T-helper 2 cell treated with Interferon-gamma antibody and Interleukin-4, amounts not matched to agents 5 μg/mL and 100 μg/mL, for 36 hours (primary cell): ENCODE measurements around the gene CCNL2.
"Not testable (repeated sequence)": the region's sequence is repeated elsewhere in the genome, so short reads cannot be mapped to it uniquely, and the experiment has no call there.

Experiments used
- DNase-seq: peaks from one replicate; pipeline ENCODE4 v3.0.0; 2021; ENCODE audit warnings: low spot score
- H3K27ac Mint-ChIP-seq: one replicate; pipeline ENCODE4 v1.8.0; 2021; ENCODE audit warnings: mild to moderate bottlenecking, mixed read lengths
- H3K27me3 Mint-ChIP-seq: one replicate; pipeline ENCODE4 v1.8.0; 2021; ENCODE audit warnings: low read depth, mixed read lengths
- H3K36me3 Mint-ChIP-seq: one replicate; pipeline ENCODE4 v1.8.0; 2021; ENCODE audit warnings: low read depth, mixed read lengths
- H3K4me1 Mint-ChIP-seq: one replicate; pipeline ENCODE4 v1.8.0; 2021; ENCODE audit warnings: low read depth, mixed read lengths
- H3K4me3 Mint-ChIP-seq: one replicate; pipeline ENCODE4 v1.8.0; 2022; ENCODE audit warnings: mild to moderate bottlenecking, moderate library complexity, mixed read lengths
- H3K9me3 Mint-ChIP-seq: one replicate; pipeline ENCODE4 v1.8.0; 2021; ENCODE audit warnings: mixed read lengths

CCNL2 gene

DNA sequence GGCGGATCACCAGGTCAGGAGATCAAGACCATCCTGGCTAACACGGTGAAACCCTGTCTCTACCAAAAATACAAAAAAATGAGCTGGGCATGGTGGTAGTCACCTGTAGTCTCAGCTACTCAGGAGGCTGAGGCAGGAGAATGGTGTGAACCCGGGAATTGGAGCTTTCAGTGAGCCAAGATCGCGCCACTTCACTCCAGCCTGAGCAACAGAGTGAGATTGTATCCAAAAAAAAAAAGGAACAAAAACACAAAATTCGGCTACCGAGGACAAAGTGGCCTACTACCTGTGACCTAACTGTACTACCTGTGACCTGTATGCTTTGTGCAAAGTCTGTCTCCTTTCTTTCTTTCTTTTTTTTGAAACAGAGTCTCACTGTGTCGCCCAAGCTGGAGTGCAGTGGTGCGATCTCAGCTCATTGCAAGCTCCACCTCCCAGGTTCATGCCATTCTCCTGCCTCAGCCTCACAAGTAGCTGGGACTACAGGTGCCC, 3.8 kb upstream of the CCNL2 start:
- not testable (repeated sequence) for H3K27ac Mint-ChIP-seq, H3K27me3 Mint-ChIP-seq, H3K9me3 Mint-ChIP-seq, DNase-seq, H3K4me3 Mint-ChIP-seq
- Mint-ChIP-seq H3K36me3 (peaks cover 67% of the 10 kb centered on the region), H3K4me1 (peaks cover 28% of the 10 kb centered on the region)

DNA sequence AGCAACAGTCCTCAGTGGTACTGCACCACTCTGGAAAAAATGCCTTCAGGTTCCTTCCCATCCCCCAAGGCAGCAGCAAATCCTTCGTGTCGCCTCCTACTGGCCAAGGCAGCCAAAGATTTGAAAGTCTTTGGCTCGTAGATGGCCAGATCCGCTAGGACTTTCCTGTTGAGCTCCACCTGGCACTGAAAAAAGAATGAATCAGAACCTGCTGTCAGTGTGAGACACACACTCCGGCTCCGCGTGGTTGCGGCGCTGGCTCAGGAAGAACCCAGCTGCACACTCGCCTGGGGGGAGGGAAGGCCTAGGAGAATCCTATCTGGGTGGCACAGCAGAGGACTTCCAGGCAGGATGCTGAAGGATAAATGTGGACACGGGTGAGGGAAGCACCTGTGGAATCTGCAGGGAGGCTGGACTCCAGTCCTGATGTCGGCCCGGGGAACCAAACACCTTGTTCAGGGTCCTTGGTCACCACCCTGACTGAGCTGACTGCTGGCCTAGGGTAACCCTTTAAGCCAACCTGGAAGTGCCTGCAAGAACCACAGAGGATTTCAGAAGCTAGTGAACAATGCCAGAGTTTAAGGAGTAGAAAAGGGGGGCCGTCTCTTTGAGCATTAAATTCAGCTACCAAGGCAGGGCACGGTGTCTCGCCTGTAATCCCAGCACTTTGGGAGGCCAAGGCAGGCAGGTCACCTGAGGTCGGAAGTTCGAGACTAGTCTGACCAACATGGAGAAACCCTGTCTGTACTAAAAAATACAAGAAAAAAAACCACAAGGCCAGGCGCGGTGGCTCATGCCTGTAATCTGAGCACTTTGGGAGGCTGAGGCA, 3.2 kb upstream of the CCNL2 start:
- H3K4me1 Mint-ChIP-seq: peaks cover 30% of the 10 kb centered on the region
- peak; percentile 26 for DNase-seq

DNA sequence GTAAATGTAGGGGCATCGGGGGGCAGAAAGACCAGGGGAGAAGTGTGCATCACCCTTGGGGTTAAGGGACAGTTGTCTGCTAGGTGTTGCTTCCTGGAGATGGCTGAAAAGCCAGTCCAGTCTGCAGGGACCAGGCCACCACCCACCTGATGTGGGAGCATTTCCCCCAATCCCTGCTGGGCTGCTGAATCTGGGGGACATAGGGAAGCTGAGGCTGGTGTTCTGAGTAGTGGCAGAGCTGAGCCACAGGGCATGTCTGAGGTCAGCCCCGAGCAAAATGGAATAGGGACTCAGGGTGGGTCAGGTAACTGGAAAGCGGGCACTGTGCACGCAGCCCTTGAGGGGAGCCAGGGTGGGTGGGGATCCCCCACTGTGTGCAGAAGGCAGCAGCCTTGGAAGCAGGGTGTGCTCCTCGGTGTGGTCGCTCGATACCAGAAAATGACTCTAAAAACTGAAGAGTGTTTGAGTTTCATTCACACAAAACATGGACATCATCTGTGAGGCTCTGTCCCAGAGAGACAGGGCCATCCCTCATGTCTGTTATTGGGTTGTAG, 2.4 kb upstream of the CCNL2 start:
- Mint-ChIP-seq H3K27me3 (no peaks in the 10 kb centered on the region), H3K27ac (no peak overlapping the region), H3K36me3 (peaks cover 74% of the 10 kb centered on the region), H3K4me3 (peak overlapping the region; percentile 91), H3K4me1 (peaks cover 28% of the 10 kb centered on the region), H3K9me3 (no peaks in the 10 kb centered on the region)
- DNase-seq: no peak

More for the DNA sequence above, 3.2 kb upstream of the CCNL2 start:
- peak overlapping the region; percentile 91 for H3K4me3 Mint-ChIP-seq
- peak overlapping the region; percentile 49 for H3K27ac Mint-ChIP-seq
- no peaks in the 10 kb centered on the region for H3K27me3 Mint-ChIP-seq
- peaks cover 74% of the 10 kb centered on the region for H3K36me3 Mint-ChIP-seq
- H3K9me3 Mint-ChIP-seq: no peaks in the 10 kb centered on the region

DNA sequence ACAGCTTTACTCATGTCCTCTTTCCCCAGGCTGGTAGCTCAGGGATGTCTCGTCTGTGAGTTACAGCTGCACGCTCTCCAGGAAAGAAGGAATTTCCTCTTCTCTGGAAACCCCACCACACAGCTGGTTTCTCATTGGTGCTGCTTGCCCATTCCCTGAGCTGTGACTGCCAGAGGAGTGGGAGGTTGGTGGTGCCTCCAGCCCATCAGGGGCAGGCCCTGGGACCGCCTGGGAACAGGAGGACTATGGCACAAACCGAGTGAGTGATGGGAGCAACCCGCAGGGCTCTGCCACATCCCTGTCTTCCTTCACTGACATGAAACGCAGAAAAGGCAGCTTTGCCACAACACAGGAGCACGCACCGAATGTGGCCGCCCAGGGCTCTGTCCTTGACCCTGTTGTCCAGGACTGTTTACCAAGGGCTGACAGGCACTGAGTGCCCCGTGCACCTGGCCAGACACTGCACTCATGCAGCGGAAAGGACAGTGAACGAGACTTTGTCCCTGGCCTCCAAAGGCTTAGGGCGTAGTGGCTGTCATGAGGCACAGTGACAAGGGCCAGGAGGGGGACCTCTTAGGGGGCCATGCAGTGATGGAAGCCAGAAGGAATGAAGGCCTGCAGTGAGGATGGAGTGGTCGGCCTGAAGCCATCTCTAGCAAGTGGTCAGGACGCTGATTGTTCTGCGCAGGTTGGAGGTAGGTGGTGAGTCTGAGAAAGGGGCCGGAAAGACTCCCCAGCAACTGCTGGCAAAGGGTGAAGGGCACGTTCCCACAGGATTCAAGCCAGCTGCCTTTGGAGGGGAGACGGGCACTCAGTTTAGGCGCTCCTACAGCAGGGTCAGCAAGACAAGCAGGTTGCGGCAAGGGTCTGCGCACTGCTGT, 1.7 kb upstream of the CCNL2 start:
- Mint-ChIP-seq H3K4me1 (peaks cover 24% of the 10 kb centered on the region), H3K27ac (peak overlapping the region; percentile 87), H3K27me3 (no peaks in the 10 kb centered on the region), H3K36me3 (peaks cover 68% of the 10 kb centered on the region), H3K9me3 (no peaks in the 10 kb centered on the region), H3K4me3 (peak overlapping the region; percentile 91)
- no peak for DNase-seq

DNA sequence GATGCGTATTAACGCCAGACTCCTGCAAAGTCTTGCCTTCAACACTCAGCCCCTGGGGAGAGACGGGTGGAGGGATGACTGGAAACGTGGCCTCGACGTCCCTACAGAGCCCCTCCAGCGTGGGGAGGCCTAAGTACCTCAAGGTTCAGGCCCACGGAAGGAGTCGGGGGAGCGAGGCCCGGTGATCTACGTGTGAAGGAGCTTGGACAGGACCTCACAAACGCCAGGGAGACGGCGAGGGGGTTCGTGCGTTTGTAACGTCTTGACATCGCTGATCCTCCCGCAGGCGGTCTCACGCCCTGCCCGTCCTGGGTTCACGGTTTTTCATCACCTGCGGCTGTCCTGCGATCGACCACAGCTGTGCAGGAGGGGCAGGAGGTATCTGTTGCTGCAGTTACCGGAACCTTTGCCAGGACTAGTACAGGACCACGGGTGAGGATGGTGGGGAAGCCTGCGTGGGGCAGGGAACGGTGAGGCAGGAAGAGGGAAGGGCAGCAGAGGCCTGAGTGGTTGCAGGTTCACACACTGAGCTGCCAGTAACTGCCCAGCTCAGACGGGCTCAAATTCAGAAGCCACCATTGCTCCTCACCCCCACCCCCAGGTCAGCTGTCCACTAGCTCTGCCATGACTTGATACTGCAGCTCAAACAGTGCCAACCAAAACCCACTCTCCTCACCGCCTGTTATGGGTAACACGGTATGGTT, 889 bp upstream of the CCNL2 start:
- Mint-ChIP-seq H3K4me1 (peaks cover 28% of the 10 kb centered on the region), H3K27ac (peak overlapping the region; percentile 87), H3K27me3 (no peaks in the 10 kb centered on the region), H3K36me3 (peaks cover 66% of the 10 kb centered on the region), H3K9me3 (no peaks in the 10 kb centered on the region), H3K4me3 (peak overlapping the region; percentile 91)
- DNase-seq: no peak

DNA sequence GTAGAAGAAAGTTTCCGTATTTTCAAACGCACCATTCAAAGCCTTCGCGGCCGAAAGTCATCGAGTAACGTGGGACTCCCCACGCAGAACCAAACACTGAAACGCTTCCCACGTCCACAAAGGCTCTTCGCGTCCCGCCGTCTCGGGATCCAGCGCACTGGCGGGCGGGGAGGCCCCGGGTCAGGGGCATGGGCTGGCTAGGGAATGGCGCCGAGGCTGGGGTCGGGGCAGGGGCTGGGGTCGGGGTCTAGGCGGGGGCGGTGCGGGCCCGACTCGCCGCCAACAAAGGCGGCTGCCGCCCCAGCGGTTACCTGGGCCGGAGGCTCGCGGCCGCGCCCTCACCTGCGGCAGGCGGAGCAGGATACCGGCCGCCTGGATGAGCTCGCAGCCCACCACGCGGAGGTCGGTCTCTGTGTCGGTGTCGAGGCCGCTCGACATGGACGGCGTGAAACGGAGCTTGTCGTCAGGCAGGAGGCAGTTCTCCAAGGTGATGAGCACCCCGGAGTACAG, 403 bp downstream of the CCNL2 start:
- Mint-ChIP-seq H3K27me3 (no peaks in the 10 kb centered on the region), H3K4me1 (peaks cover 28% of the 10 kb centered on the region), H3K36me3 (peaks cover 68% of the 10 kb centered on the region), H3K9me3 (no peaks in the 10 kb centered on the region), H3K27ac (peak overlapping the region; percentile 78), H3K4me3 (peak overlapping the region; percentile 94)
- DNase-seq: no peak

DNA sequence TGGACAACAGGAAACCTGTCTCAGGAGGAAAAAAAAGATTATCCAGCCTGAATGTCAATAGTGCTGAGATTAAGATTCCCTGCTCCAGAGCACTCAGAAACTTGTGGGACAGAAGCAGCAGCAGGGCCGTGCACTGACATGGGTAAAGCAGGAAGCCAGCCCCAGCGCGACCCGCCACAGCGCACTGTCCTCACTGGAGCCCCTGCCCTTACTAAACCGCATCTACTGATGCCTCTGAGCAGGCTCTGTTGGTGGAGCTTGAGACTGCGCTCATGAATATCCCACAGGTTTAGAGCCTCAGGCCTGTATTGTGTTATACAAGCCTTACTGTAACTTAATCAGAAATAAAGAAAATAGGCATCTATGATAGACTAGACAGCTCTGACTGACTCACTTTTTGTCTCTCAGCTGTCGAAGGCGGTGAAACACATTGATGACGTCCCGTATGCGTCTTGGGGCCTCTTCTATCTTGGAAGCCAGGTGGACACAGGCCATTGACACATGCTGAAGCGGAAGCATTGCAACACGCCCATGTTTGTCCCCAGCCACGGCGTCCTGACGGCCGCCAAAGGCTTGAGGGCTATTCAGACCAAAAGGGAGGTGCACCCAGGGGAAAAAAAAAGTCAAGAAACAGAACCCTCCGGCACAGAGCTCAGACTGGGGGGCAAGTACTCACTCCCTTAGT, 1.2 kb downstream of the CCNL2 start:
- DNase-seq: no peak
- Mint-ChIP-seq H3K36me3 (peaks cover 69% of the 10 kb centered on the region), H3K27ac (peak overlapping the region; percentile 78), H3K9me3 (no peaks in the 10 kb centered on the region), H3K4me1 (peaks cover 26% of the 10 kb centered on the region), H3K4me3 (peak overlapping the region; percentile 94), H3K27me3 (no peaks in the 10 kb centered on the region)

DNA sequence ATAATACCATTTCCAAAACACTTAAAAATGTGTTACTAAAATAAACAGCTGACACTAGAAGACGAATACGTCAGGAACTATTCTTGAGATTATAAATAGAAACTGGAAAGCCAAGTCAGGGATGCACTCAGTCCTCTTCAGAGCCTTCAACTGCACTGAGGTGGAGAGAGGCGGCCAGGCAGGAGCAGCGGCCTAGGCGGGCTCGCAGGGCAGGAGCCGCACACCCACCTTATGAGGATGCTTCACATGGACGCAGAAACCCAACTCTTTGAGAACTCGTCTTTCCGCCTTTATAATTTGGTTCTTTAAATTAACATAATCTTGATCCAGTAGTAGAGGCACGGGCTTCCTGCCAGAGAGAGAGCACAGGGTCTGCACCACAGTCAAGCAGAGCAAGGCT, 4.0 kb downstream of the CCNL2 start:
- H3K36me3 Mint-ChIP-seq: peaks cover 68% of the 10 kb centered on the region
- H3K27me3 Mint-ChIP-seq: no peaks in the 10 kb centered on the region
- H3K4me1 Mint-ChIP-seq: peaks cover 14% of the 10 kb centered on the region
- H3K27ac Mint-ChIP-seq: no peak overlapping the region
- no peak for DNase-seq
- H3K9me3 Mint-ChIP-seq: no peaks in the 10 kb centered on the region
- no peak overlapping the region for H3K4me3 Mint-ChIP-seq

DNA sequence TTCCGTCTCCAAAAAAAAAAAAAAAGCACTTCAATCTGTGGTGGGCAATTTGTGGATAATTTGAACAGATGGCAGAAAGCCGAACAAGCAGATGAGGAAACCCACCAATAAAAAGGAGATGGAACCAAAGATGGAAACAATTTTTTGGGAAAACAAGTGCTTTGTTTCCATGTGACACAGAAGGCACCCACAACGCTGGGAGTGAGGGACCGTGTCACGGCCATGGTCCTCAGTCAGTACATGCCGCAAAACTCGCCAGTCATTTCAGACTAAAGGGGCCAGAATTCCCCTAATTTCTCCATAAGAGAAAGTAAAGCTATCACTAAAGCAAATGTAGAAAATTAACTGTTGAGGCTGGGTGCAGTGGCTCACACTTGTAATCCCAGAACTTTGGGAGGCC, 5.0 kb downstream of the CCNL2 start:
- no peak for DNase-seq
- H3K27ac Mint-ChIP-seq: no peak overlapping the region
- H3K9me3 Mint-ChIP-seq: no peaks in the 10 kb centered on the region
- H3K27me3 Mint-ChIP-seq: no peaks in the 10 kb centered on the region
- H3K4me3 Mint-ChIP-seq: no peak overlapping the region
- peaks cover 12% of the 10 kb centered on the region for H3K4me1 Mint-ChIP-seq
- peaks cover 70% of the 10 kb centered on the region for H3K36me3 Mint-ChIP-seq

DNA sequence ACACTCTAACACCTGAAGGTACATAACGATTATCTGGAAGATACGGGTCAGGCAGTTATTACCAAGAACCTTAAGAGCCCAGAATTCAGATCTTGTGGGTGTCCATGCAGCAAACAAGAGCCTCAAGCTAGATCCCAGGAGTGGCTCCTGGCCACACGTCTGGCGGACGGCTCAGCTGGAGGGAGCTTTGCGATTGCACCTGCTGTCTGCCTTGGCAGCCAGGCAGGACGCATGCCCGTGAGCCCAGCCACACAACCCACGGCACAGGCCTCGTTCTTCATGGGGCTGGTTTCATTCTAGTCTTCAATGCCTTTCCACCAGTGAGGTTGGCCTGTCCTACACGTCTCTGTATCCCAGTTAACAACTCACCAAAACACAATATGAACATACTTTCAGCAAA, 5.7 kb downstream of the CCNL2 start:
- no peak overlapping the region for H3K27ac Mint-ChIP-seq
- H3K4me3 Mint-ChIP-seq: no peak overlapping the region
- no peak for DNase-seq
- H3K9me3 Mint-ChIP-seq: no peaks in the 10 kb centered on the region
- peaks cover 75% of the 10 kb centered on the region for H3K36me3 Mint-ChIP-seq
- H3K4me1 Mint-ChIP-seq: peaks cover 12% of the 10 kb centered on the region
- H3K27me3 Mint-ChIP-seq: no peaks in the 10 kb centered on the region

DNA sequence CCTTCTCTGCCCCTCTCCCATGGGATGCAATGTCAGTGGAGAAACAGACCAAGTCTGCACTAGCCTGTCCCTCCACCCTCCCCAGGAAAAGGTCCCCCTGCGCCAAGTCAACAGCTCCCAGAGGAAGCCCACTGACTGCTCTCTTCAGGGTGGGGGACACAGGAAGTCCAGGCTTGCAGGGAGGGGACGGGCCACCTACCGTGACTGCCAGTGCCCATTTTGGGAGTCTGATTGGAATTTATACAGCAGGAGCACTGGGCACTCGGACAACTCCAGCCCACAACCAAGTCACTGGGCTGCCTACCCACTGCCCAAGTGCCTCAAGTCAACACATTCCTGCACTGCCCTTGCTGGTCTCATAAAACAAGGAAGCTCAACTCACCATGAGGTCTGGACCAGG, 6.1 kb downstream of the CCNL2 start:
- no peaks in the 10 kb centered on the region for H3K27me3 Mint-ChIP-seq
- no peak overlapping the region for H3K27ac Mint-ChIP-seq
- H3K9me3 Mint-ChIP-seq: no peaks in the 10 kb centered on the region
- H3K4me3 Mint-ChIP-seq: no peak overlapping the region
- peaks cover 76% of the 10 kb centered on the region for H3K36me3 Mint-ChIP-seq
- no peak for DNase-seq
- H3K4me1 Mint-ChIP-seq: peaks cover 9% of the 10 kb centered on the region

DNA sequence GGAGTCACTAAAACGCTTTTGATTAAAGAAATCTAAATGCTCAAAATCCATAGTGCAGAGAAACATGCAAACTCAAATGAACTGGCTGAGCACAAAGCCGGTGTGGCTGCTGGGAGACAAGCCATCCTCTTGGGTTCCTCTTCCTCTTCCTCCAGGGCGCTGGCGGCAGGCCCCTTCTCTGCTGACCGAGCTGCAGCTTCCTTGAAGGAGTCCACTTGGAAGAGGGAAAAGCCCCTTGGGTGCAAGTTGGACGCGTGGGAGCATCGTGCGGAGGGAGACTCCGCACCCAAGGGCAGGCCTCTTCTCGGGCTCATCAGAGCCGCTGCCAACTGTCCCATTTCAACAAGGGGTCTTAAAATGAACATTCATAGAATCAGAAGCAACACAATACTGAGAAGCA, 7.9 kb downstream of the CCNL2 start:
- DNase-seq: no peak
- Mint-ChIP-seq H3K9me3 (no peaks in the 10 kb centered on the region), H3K4me3 (no peak overlapping the region), H3K27me3 (no peaks in the 10 kb centered on the region), H3K27ac (no peak overlapping the region), H3K36me3 (peaks cover 79% of the 10 kb centered on the region), H3K4me1 (peaks cover 7% of the 10 kb centered on the region)

DNA sequence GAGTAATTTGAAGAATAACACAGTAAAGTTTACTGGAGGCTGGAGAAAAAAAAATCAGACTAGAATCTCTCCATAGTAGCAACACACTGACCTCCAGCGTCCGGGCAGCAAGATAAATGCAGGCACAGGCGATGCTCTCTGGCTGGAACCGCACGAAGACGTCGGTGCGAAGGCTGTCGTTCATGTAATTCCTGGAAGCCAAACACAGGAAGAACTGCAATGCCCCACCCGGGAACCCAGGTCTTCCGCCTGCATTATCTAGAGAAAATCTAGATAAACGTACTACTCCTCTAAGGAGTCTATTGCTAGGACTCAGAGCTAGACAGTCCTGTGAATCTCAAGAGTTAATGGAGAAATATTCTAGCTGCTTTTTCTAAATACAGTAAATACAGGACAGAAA, 8.5 kb downstream of the CCNL2 start:
- no peak for DNase-seq
- Mint-ChIP-seq H3K9me3 (no peaks in the 10 kb centered on the region), H3K27ac (no peak overlapping the region), H3K27me3 (no peaks in the 10 kb centered on the region), H3K36me3 (peaks cover 84% of the 10 kb centered on the region), H3K4me1 (peaks cover 5% of the 10 kb centered on the region), H3K4me3 (no peak overlapping the region)
